Measurements from ENCODE around the gene NPAS4.
"Not testable (repeated sequence)": the region's sequence is repeated elsewhere in the genome, so short reads cannot be mapped to it uniquely, and the experiment has no call there.

Gene NPAS4

GRCh38 chr11:66418168-66418985, 2.5 kb upstream of the NPAS4 start:
- DNase-seq, result peak in 1 of 2 experiments; percentile 18

- no peak for DNase-seq
These were observed 1.9 kb upstream of the NPAS4 start for GRCh38 chr11:66418986-66419308.

GRCh38 chr11:66419825-66420224, 1.0 kb upstream of the NPAS4 start:
- DNase-seq, result peak in 1 of 2 experiments; percentile 32

- DNase-seq, result no peak
These were observed 814 bp downstream of the NPAS4 start for GRCh38 chr11:66421492-66422205.

GRCh38 chr11:66426314-66426713, 5.5 kb downstream of the NPAS4 start:
- no peak for DNase-seq

- no peak for DNase-seq
These were observed 8.1 kb downstream of the NPAS4 start for GRCh38 chr11:66428933-66429332.

GRCh38 chr11:66429983-66430602, 9.3 kb downstream of the NPAS4 start:
- peak; percentile 52 to 76 for DNase-seq

- not testable (repeated sequence) for DNase-seq
These were observed 10.5 kb downstream of the NPAS4 start for GRCh38 chr11:66431287-66431686.

GRCh38 chr11:66431871-66432329, 11.1 kb downstream of the NPAS4 start:
- DNase-seq, result not testable (repeated sequence)

GRCh38 chr11:66432597-66432996, 11.8 kb downstream of the NPAS4 start:
- DNase-seq, result no peak

- no peak for DNase-seq
These were observed 17.2 kb downstream of the NPAS4 start for GRCh38 chr11:66437979-66438503.

GRCh38 chr11:66438504-66439466, 17.9 kb downstream of the NPAS4 start, which contains the start of gene MRPL11:
Gene MRPL11, minus strand, starts transcription at chr11:66438848. Its CDS starts 94 bp downstream, at chr11:66438754.
- DNase-seq, result peak; percentile 91

- not testable (repeated sequence) for DNase-seq
These were observed 19.5 kb downstream of the NPAS4 start for GRCh38 chr11:66440101-66440939.

- not testable (repeated sequence) for DNase-seq
These were observed 20.1 kb downstream of the NPAS4 start for GRCh38 chr11:66440940-66441282.

- DNase-seq, result no peak
These were observed 22.8 kb downstream of the NPAS4 start for GRCh38 chr11:66443602-66444001.

GRCh38 chr11:66447012-66447411, 26.2 kb downstream of the NPAS4 start:
- no peak for DNase-seq

- DNase-seq, result no peak
These were observed 27.7 kb downstream of the NPAS4 start for GRCh38 chr11:66448523-66448922.

- DNase-seq, result no peak
These were observed 29.7 kb downstream of the NPAS4 start for GRCh38 chr11:66450560-66450959.

GRCh38 chr11:66451663-66452062, 30.8 kb downstream of the NPAS4 start:
- no peak for DNase-seq

GRCh38 chr11:66454247-66454646, 33.4 kb downstream of the NPAS4 start:
- no peak for DNase-seq

- no peak for DNase-seq
These were observed 34.0 kb downstream of the NPAS4 start for GRCh38 chr11:66454828-66455227.
